ENCODE results near the gene OPRM1. TPM values are rescaled to one million over a fixed set of nuclear protein-coding genes. Genes with fewer than 3 reads are reported as not detected.

OPRM1 gene
- total RNA-seq, 4 donors from 2014 or later = not detected

DNA sequence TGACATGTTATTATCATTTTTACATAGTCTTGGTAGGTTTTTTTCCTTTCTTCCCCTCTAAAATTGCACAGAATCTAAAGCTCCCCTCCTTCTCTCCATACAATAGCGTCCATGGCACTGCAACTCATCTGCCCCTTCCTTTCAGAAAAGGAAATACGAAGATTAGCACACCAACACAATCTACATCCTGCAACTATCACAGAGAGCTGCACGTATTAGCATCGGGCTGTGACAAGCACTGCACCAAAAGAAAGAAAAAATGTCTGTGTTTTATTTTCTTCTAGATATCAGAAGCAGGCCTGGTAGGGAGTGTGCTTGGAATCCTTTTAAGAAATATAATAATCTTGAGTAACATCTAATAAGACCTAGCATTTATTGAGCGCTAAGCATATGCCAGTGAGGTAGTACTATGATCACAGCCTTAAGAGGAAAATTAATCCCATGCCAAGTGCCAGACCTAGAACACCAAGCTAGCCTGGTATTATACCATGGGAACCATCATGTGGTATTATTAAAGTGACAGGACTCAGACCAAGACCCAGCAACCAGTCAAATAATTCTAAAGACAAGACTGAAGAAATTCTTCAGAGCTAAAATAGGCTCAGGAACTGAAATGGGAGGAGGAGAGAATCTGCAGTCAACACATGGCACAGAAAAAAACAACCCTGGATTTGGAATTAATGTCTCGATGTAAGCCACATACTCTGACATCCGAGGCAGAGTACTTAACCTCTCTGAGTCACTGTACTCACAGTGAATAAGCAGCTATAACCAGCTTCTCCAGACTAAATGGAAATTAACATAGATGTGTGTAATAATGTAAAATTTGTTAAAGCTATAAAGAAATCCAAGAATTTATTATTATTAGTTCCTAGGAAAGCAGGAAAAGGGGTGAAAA is 193.2 kb downstream of the OPRM1 start:
- no peak overlapping the region for H3K27ac ChIP-seq
- TF ChIP-seq CTCF (IDR thresholded peaks at IDR 0.05) (no peak), EP300 (IDR thresholded peaks at IDR 0.05) (no peak), POLR2A (IDR thresholded peaks at IDR 0.05) (no peak), POLR2AphosphoS5 (IDR thresholded peaks at IDR 0.05) (no peak)
- no peaks in the 10 kb centered on the region for H3K4me1 ChIP-seq
- DNase-seq (ENCODE audit: low spot score in 2 of 2) = no peak
- no peaks in the 10 kb centered on the region for H3K27me3 ChIP-seq
- 62% methylated on average over 7 of the region's 7 CpGs for WGBS
- no peaks in the 10 kb centered on the region for H3K9me3 ChIP-seq
- H3K36me3 ChIP-seq = no peaks in the 10 kb centered on the region
- no peak overlapping the region for H3K4me3 ChIP-seq

- Histone ChIP-seq H3K4me3 (no peak overlapping the region), H3K9me3 (no peaks in the 10 kb centered on the region), H3K27me3 (no peaks in the 10 kb centered on the region), H3K36me3 (no peaks in the 10 kb centered on the region), H3K4me1 (no peaks in the 10 kb centered on the region), H3K27ac (no peak overlapping the region)
- 93% methylated on average over 2 of the region's 2 CpGs for WGBS
- DNase-seq (ENCODE audit: low spot score in 2 of 2) = no peak
- no peak for TF ChIP-seq POLR2A (IDR thresholded peaks at IDR 0.05)
Observed at GRCh38 chr6:154233383-154233782, 194.3 kb downstream of the OPRM1 start.

DNA sequence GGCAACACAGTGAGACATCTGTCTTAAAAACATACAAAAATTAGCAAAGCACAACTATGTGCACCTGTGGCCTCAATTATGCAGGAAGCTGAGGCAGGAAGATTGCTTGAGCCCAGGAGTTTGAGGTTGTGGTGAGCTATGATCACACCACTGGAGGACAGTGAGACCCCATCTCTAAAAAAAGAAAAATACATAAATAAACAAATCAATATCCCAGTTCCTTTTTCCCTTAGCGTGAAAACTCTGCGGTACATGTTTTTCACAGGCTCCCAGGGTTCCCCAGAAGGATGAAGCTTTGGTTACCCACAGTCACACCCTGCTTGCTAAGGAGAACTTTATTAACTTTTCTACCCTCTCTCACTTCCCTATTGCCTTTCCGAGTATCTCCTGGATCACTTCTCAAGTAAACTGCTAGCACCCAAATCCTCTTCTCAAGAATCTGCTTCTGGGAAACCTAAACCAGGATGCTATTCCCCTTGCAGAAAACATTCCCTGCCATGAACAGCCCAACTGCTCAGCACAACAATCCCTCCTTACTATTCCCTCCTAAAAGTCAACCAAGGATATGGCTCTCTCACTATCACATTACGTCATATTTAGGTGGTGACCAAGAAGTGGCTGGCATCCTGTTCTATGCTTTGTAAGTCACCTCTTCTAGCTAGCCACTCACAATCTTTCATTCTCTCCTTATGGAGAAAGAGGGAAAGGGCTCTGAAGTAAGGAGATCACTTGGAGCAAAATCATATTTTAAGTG is 195.2 kb downstream of the OPRM1 start:
- H3K36me3 ChIP-seq = no peaks in the 10 kb centered on the region
- H3K4me1 ChIP-seq = no peaks in the 10 kb centered on the region
- 91% methylated on average over 4 of the region's 4 CpGs for WGBS
- H3K4me3 ChIP-seq = no peak overlapping the region
- H3K9me3 ChIP-seq = no peaks in the 10 kb centered on the region
- no peak for DNase-seq (ENCODE audit: low spot score in 2 of 2)
- TF ChIP-seq POLR2A (IDR thresholded peaks at IDR 0.05) (no peak), EP300 (IDR thresholded peaks at IDR 0.05) (no peak), CTCF (IDR thresholded peaks at IDR 0.05) (no peak), POLR2AphosphoS5 (IDR thresholded peaks at IDR 0.05) (no peak)
- H3K27ac ChIP-seq = no peak overlapping the region
- no peaks in the 10 kb centered on the region for H3K27me3 ChIP-seq

GRCh38 chr6:154236646-154237301 is 197.7 kb downstream of the OPRM1 start:
- H3K4me3 ChIP-seq = no peak overlapping the region
- no peaks in the 10 kb centered on the region for H3K36me3 ChIP-seq
- H3K4me1 ChIP-seq = no peaks in the 10 kb centered on the region
- TF ChIP-seq EP300 (IDR thresholded peaks at IDR 0.05) (no peak), CTCF (IDR thresholded peaks at IDR 0.05) (no peak), POLR2A (IDR thresholded peaks at IDR 0.05) (no peak), POLR2AphosphoS5 (IDR thresholded peaks at IDR 0.05) (no peak)
- no peaks in the 10 kb centered on the region for H3K27me3 ChIP-seq
- no peaks in the 10 kb centered on the region for H3K9me3 ChIP-seq
- no peak overlapping the region for H3K27ac ChIP-seq
- DNase-seq (ENCODE audit: low spot score in 2 of 2) = no peak
- 65% methylated on average over 4 of the region's 4 CpGs for WGBS

DNA sequence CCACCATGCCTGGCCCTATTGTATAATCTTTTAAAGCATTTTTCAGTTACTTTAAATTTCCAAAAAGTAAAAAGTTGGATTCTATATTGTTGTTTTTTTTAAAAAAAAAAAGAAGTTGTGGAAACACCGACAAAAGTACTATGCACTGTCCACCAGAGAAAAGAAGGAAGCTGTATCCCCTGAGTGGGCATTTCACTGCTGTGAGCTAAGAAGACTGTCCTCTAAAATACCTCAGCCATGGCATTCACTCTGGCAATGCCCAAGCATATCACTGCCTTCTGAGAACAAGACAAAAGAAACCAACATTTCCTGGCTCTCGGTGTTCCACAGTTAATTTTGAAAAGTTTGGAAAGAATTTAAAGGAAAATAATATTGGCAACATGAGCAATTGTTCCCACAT is 199.8 kb downstream of the OPRM1 start:
- TF ChIP-seq CTCF (IDR thresholded peaks at IDR 0.05) = no peak
- no peak for TF ChIP-seq POLR2AphosphoS5 (IDR thresholded peaks at IDR 0.05)
- TF ChIP-seq POLR2A (IDR thresholded peaks at IDR 0.05) = no peak
- no peak for TF ChIP-seq EP300 (IDR thresholded peaks at IDR 0.05)
- 59% methylated on average over 2 of the region's 2 CpGs for whole genome bisulfite sequencing
- H3K27me3 ChIP-seq = no peaks in the 10 kb centered on the region

More for the DNA sequence above, 199.8 kb downstream of the OPRM1 start:
- Histone ChIP-seq H3K4me3 (no peak overlapping the region), H3K9me3 (no peaks in the 10 kb centered on the region), H3K4me1 (no peaks in the 10 kb centered on the region), H3K36me3 (no peaks in the 10 kb centered on the region), H3K27ac (no peak overlapping the region)
- DNase-seq (ENCODE audit: low spot score in 2 of 2) = no peak
